ENCODE results near the gene PSMB7.

GRCh38 chr9:124321935-124322334, 93.3 kb downstream of the PSMB7 start:
- no peak for TF ChIP-seq POLR2AphosphoS5 (IDR thresholded peaks at IDR 0.05; ENCODE audit: borderline replicate concordance, low read depth, low read length)
- TF ChIP-seq EZH2 (IDR thresholded peaks at IDR 0.05) = no peak
- no peak for TF ChIP-seq FOXP2 (optimal IDR thresholded peaks at IDR 0.05; ENCODE audit: control extremely low read depth, extremely low read length, insufficient read depth)

All from SK-N-MC (cell line).